NCI-H146 (cell line): ENCODE measurements around the gene DCC.

Experiments
- DNase-seq: peaks from one replicate; lab custom pipeline; 2025; lab: John Stamatoyannopoulos, UW

Gene DCC

GRCh38 chr18:53040286-53040685 is 700.3 kb downstream of the DCC start:
- DNase-seq = no peak

- DNase-seq = no peak
Measured at GRCh38 chr18:53056064-53056463, 716.1 kb downstream of the DCC start.

GRCh38 chr18:53070788-53071187 is 730.8 kb downstream of the DCC start:
- peak; percentile 33 for DNase-seq

- DNase-seq = no peak
Measured at GRCh38 chr18:53080687-53081086, 740.7 kb downstream of the DCC start.

- no peak for DNase-seq
Measured at GRCh38 chr18:53093636-53094035, 753.6 kb downstream of the DCC start.

- DNase-seq = no peak
Measured at GRCh38 chr18:53101536-53102105, 761.6 kb downstream of the DCC start.

- DNase-seq = no peak
Measured at GRCh38 chr18:53114441-53114840, 774.4 kb downstream of the DCC start.

GRCh38 chr18:53115876-53116585 is 776.0 kb downstream of the DCC start:
- no peak for DNase-seq

- no peak for DNase-seq
Measured at GRCh38 chr18:53117851-53118250, 777.9 kb downstream of the DCC start.

GRCh38 chr18:53126210-53126609 is 786.2 kb downstream of the DCC start:
- DNase-seq = no peak

- DNase-seq = no peak
Measured at GRCh38 chr18:53131001-53131400, 791.0 kb downstream of the DCC start.

GRCh38 chr18:53134711-53135110 is 794.7 kb downstream of the DCC start:
- DNase-seq = no peak

- no peak for DNase-seq
Measured at GRCh38 chr18:53135654-53136053, 795.7 kb downstream of the DCC start.

GRCh38 chr18:53139746-53140500 is 799.9 kb downstream of the DCC start:
- no peak for DNase-seq

GRCh38 chr18:53142005-53142404 is 802.0 kb downstream of the DCC start:
- DNase-seq = no peak

GRCh38 chr18:53147472-53147871 is 807.5 kb downstream of the DCC start:
- DNase-seq = no peak

GRCh38 chr18:53148123-53148522 is 808.1 kb downstream of the DCC start:
- DNase-seq = no peak

- DNase-seq = no peak
Measured at GRCh38 chr18:53152476-53152875, 812.5 kb downstream of the DCC start.

GRCh38 chr18:53153281-53153680 is 813.3 kb downstream of the DCC start:
- no peak for DNase-seq

- DNase-seq = no peak
Measured at GRCh38 chr18:53153800-53154199, 813.8 kb downstream of the DCC start.

- no peak for DNase-seq
Measured at GRCh38 chr18:53165770-53166169, 825.8 kb downstream of the DCC start.

GRCh38 chr18:53169346-53169745 is 829.3 kb downstream of the DCC start:
- no peak for DNase-seq

- DNase-seq = peak; percentile 83
Measured at GRCh38 chr18:53191634-53192033, 851.6 kb downstream of the DCC start.
